Fibroblast of lung (primary cell): ENCODE measurements around the gene KDM2B. TPM values are rescaled to one million over a fixed set of nuclear protein-coding genes. Genes with fewer than 3 reads are reported as not detected.
A peak's percentile ranks its signal among the peaks of the same experiment; 100 is the strongest.

Experiments
- DNase-seq, 2 donors: peaks; one replicate each; pipeline versions ENCODE4 v3.0.0 to v3.0.0-alpha.2; 2010; ENCODE audit warnings: low read depth in 2 of 2
- H2AFZ ChIP-seq: 2 replicates; pipeline ENCODE4 v1.5.1; 2012; ENCODE audit warnings: low read length, control low read depth, inconsistent platforms
- H3K27ac ChIP-seq: 2 replicates; pipeline ENCODE4 v1.5.1; 2011; ENCODE audit warnings: low read length, control low read depth; ENCODE audit not compliant: insufficient read depth
- H3K27me3 ChIP-seq: 2 replicates; pipeline ENCODE4 v1.5.1; 2011; ENCODE audit warnings: mild to moderate bottlenecking, low read length; ENCODE audit not compliant: control insufficient read depth, insufficient read depth
- H3K36me3 ChIP-seq: 2 replicates; pipeline ENCODE4 v1.5.1; 2011; ENCODE audit warnings: low read length; ENCODE audit not compliant: control insufficient read depth, insufficient read depth
- H3K4me1 ChIP-seq: 2 replicates; pipeline ENCODE4 v1.5.1; 2011; ENCODE audit warnings: low read length; ENCODE audit not compliant: control insufficient read depth, insufficient read depth; ENCODE audit errors: extremely low read depth
- H3K4me2 ChIP-seq: 2 replicates; pipeline ENCODE4 v1.5.1; 2011; ENCODE audit warnings: low read length, control low read depth; ENCODE audit not compliant: insufficient read depth; ENCODE audit errors: extremely low read depth
- H3K4me3 ChIP-seq, 4 experiments: fragments of 200-600 bp in 1 of 4; sonication (generic) in 1 of 4; replicated peaks in 1 of 4; 2 replicates each; pipeline ENCODE4 v1.5.1; 2011 to 2016; ENCODE audit warnings: low read length in 4 of 4, low read depth in 3 of 4, mild to moderate bottlenecking in 3 of 4, control low read depth in 2 of 4, inconsistent platforms in 1 of 4, mixed read lengths in 1 of 4; ENCODE audit not compliant: insufficient read depth in 1 of 4; ENCODE audit errors: control extremely low read depth in 1 of 4
- H3K79me2 ChIP-seq: 2 replicates; pipeline ENCODE4 v1.5.1; 2012; ENCODE audit warnings: mild to moderate bottlenecking, low read length, inconsistent platforms; ENCODE audit not compliant: control insufficient read depth, insufficient read depth
- H3K9ac ChIP-seq: 2 replicates; pipeline ENCODE4 v1.5.1; 2011; ENCODE audit warnings: mild to moderate bottlenecking, low read length, control low read depth; ENCODE audit not compliant: insufficient read depth
- H3K9me3 ChIP-seq: 2 replicates; pipeline ENCODE4 v1.5.1; 2012; ENCODE audit warnings: low read depth, low read length; ENCODE audit not compliant: control insufficient read depth, insufficient read depth
- H4K20me1 ChIP-seq: 2 replicates; pipeline ENCODE4 v1.5.1; 2011; ENCODE audit warnings: low read length; ENCODE audit not compliant: control insufficient read depth, insufficient read depth; ENCODE audit errors: extremely low read depth
- CTCF ChIP-seq, 2 donors: IDR thresholded peaks in 1 of 2; conservative IDR thresholded peaks in 1 of 2; 1 replicate in 1 of 2; 2 replicates in 1 of 2; pipeline ENCODE4 v1.5.1; 2011 to 2012; ENCODE audit warnings: low read length in 2 of 2, control low read depth in 1 of 2, inconsistent platforms in 1 of 2, low read depth in 1 of 2, mild to moderate bottlenecking in 1 of 2
- EZH2 ChIP-seq: IDR thresholded peaks from 2 replicates; pipeline ENCODE4 v1.5.1; 2012; ENCODE audit warnings: low read length, control low read depth, mild to moderate bottlenecking; ENCODE audit errors: missing control alignments
- polyA plus RNA-seq, 2 donors: library from polyadenylated mRNA; depleted of rRNA in 1 of 2; stranded (reverse) in 1 of 2; unstranded in 1 of 2; fragments of >200 nt; gene quantifications; 2 replicates each; pipeline ENCODE4 v1.2.1, GENCODE V29; 2011 to 2012; ENCODE audit warnings: missing spikeins in 1 of 2
- total RNA-seq: library from RNA; depleted of rRNA; stranded (reverse); fragments of >200 nt; gene quantifications from 2 replicates; pipeline ENCODE4 v1.2.1, GENCODE V29; 2014

Gene KDM2B
- total and polyA plus RNA-seq, 2 donors (not counting 1 experiment from before 2014, with no cell fraction given), result 9.8 to 21.6 TPM

GRCh38 chr12:121535150-121536053, 45.4 kb downstream of the KDM2B start:
- Histone ChIP-seq H3K4me3 (peak overlapping the region; percentile 52 to 64 (median 60)), H3K4me1 (peaks cover 36% of the 10 kb centered on the region), H3K27me3 (no peaks in the 10 kb centered on the region), H3K36me3 (no peaks in the 10 kb centered on the region), H2AFZ (peak overlapping the region; percentile 42), H3K27ac (peak overlapping the region; percentile 86), H3K79me2 (no peaks in the 10 kb centered on the region), H3K9me3 (no peaks in the 10 kb centered on the region), H3K4me2 (peak overlapping the region; percentile 67), H4K20me1 (no peaks in the 10 kb centered on the region), H3K9ac (no peak overlapping the region)
- no peak for TF ChIP-seq EZH2
- no peak for TF ChIP-seq CTCF (conservative IDR thresholded peaks at IDR 0.05 in 1 of 2, IDR thresholded peaks at IDR 0.05 in 1 of 2; ENCODE audit: low read depth in 1 of 2, low read length in 2 of 2)
- no peak for DNase-seq

- no peak overlapping the region for H3K4me3 ChIP-seq
- DNase-seq, result no peak
- no peaks in the 10 kb centered on the region for H3K79me2 ChIP-seq
- TF ChIP-seq EZH2 (no peak), CTCF (conservative IDR thresholded peaks at IDR 0.05 in 1 of 2, IDR thresholded peaks at IDR 0.05 in 1 of 2; ENCODE audit: low read depth in 1 of 2, low read length in 2 of 2) (no peak)
- H3K27ac ChIP-seq, result no peak overlapping the region
- no peaks in the 10 kb centered on the region for H3K27me3 ChIP-seq
- no peaks in the 10 kb centered on the region for H3K36me3 ChIP-seq
- H3K4me2 ChIP-seq, result no peak overlapping the region
- H3K9ac ChIP-seq, result no peak overlapping the region
- peaks cover 37% of the 10 kb centered on the region for H3K4me1 ChIP-seq
- H3K9me3 ChIP-seq, result no peaks in the 10 kb centered on the region
- H4K20me1 ChIP-seq, result no peaks in the 10 kb centered on the region
- no peak overlapping the region for H2AFZ ChIP-seq
Observed at GRCh38 chr12:121534495-121535148, 46.2 kb downstream of the KDM2B start.

GRCh38 chr12:121533394-121534090, 47.3 kb downstream of the KDM2B start:
- Histone ChIP-seq H3K79me2 (no peaks in the 10 kb centered on the region), H3K27me3 (no peaks in the 10 kb centered on the region), H2AFZ (no peak overlapping the region), H3K36me3 (no peaks in the 10 kb centered on the region), H3K4me2 (peak overlapping the region; percentile 54), H3K9me3 (no peaks in the 10 kb centered on the region), H3K4me3 (no peak overlapping the region), H3K27ac (peak overlapping the region; percentile 47), H4K20me1 (no peaks in the 10 kb centered on the region), H3K4me1 (peaks cover 37% of the 10 kb centered on the region), H3K9ac (no peak overlapping the region)
- no peak for TF ChIP-seq CTCF (conservative IDR thresholded peaks at IDR 0.05 in 1 of 2, IDR thresholded peaks at IDR 0.05 in 1 of 2; ENCODE audit: low read depth in 1 of 2, low read length in 2 of 2)
- TF ChIP-seq EZH2, result no peak
- peak in 1 of 2 donors; percentile 3 for DNase-seq
